OCI-LY3 (cell line): ENCODE data around the gene SLC22A3.

Source experiments
- H2AFZ ChIP-seq: fragments of 200-600, 300-600 bp; shearing (Covaris generic); 2 replicates; pipeline ENCODE4 v1.6.0; 2014; ENCODE audit warnings: antibody characterized with exemption, low read depth, low read length
- H3K27ac ChIP-seq: fragments of 200-600, 300-600 bp; sonication (generic); 2 replicates; pipeline ENCODE4 v1.5.1; 2014; ENCODE audit warnings: mild to moderate bottlenecking, low read length, moderate library complexity, mixed read lengths
- H3K27me3 ChIP-seq: fragments of 200-600, 300-600 bp; sonication (generic); 2 replicates; pipeline ENCODE4 v1.6.1; 2014; ENCODE audit warnings: low read depth, low read length, mixed read lengths
- H3K36me3 ChIP-seq: fragments of 200-600, 300-600 bp; sonication (generic); replicated peaks from 2 replicates; pipeline ENCODE3; 2014; ENCODE audit warnings: low read depth, low read length, mixed read lengths
- H3K4me1 ChIP-seq: fragments of 300-600, 200-600 bp; sonication (generic); 2 replicates; pipeline ENCODE4 v1.6.1; 2014; ENCODE audit warnings: low read length, mixed read lengths
- H3K4me2 ChIP-seq: fragments of 200-600, 300-600 bp; sonication (generic); 2 replicates; pipeline ENCODE4 v1.6.1; 2014; ENCODE audit warnings: low read length, mixed read lengths
- H3K4me3 ChIP-seq: fragments of 300-600, 200-600 bp; sonication (generic); 2 replicates; pipeline ENCODE4 v1.5.1; 2014; ENCODE audit warnings: antibody characterized with exemption, mild to moderate bottlenecking, low read length, moderate library complexity
- H3K79me2 ChIP-seq: fragments of 300-600, 200-600 bp; shearing (Covaris generic); 2 replicates; pipeline ENCODE4 v1.6.1; 2014; ENCODE audit warnings: mild to moderate bottlenecking, low read length, mixed read lengths
- H3K9ac ChIP-seq: fragments of 300-600, 200-600 bp; shearing (Covaris generic); 2 replicates; pipeline ENCODE4 v1.6.0; 2014; ENCODE audit warnings: mild to moderate bottlenecking, low read length, moderate library complexity
- H3K9me3 ChIP-seq: fragments of 200-600, 300-600 bp; shearing (Covaris generic); 2 replicates; pipeline ENCODE4 v1.6.1; 2014; ENCODE audit warnings: low read length, mixed read lengths; ENCODE audit not compliant: insufficient read depth
- H4K20me1 ChIP-seq: fragments of 200-600, 300-600 bp; sonication (generic); 2 replicates; pipeline ENCODE4 v1.6.1; 2016; ENCODE audit warnings: low read length, mixed read lengths; ENCODE audit not compliant: insufficient read depth
- EZH2phosphoT487 ChIP-seq: fragments of 200-600 bp; shearing (Covaris generic); IDR thresholded peaks from 2 replicates; pipeline ENCODE4 v1.6.1; 2018; ENCODE audit warnings: antibody characterized with exemption, mixed run types, low read depth
- TF ChIP-seq, protein P1 (sequence below): fragments of 200-600, 300-600 bp; sonication (generic); IDR thresholded peaks from 2 replicates; pipeline ENCODE4 v1.5.1; 2014; ENCODE audit warnings: antibody characterized with exemption, low read length, low read depth

Gene SLC22A3

DNA sequence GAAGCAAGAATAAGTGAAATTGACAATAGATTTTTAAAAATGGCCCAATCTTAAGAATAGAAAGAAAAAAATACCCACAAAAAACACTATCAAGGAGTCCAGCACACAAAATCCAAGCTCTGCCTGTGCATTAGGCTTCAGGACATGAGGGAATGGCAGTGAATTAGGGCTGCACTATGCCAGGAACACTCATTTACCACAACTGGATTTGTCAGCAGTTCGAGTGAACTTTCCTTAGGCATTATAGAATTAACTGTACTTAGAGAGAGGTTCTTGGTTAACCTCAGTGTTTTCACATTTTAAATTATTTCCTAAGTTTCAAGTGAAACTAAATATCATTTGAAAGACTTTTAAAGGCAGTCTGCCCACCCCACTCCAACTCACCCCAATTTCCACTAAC is 34.8 kb downstream of the SLC22A3 start:
- H3K9me3 ChIP-seq: no peaks in the 10 kb centered on the region

DNA sequence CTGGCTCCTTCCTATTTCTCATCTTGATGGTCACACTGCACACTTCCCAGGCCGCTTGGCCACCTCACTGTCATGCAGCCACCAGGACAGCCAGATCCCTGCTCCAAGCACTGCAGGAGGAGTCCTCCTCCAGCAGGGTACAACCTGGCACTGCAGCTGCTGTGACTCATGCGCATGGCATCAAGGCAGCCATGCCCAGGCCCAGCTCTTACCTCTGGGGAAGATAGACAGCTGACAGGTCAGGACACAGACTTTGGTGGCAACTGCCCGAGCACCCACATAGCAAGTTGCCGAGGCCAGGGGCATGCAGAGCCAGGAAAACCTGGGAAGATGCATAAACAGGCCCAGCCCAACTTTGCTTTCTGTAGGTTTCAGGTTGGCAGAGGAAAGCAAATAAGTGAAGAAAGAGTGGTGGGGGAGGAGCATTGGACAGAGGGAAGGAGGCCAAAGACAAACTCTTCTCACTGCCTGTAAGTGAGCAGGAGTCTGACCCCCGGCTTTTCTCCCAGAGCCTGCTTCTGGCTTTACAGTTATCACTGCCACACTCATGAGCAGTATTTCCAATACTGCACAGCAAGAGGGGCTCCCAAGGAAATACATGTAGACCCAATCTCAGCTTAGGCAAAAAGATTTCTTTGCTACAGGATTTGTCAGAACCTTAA is 38.8 kb downstream of the SLC22A3 start:
- Histone ChIP-seq H3K27ac (no peak overlapping the region), H3K9ac (no peak overlapping the region), H2AFZ (no peak overlapping the region), H3K79me2 (no peaks in the 10 kb centered on the region), H4K20me1 (no peaks in the 10 kb centered on the region), H3K27me3 (peaks cover 2% of the 10 kb centered on the region; the same call in 1 of the 2 replicates), H3K36me3 (no peaks in the 10 kb centered on the region), H3K4me1 (no peaks in the 10 kb centered on the region), H3K9me3 (no peaks in the 10 kb centered on the region), H3K4me3 (no peak overlapping the region), H3K4me2 (no peak overlapping the region)
- TF ChIP-seq, protein P1, sequence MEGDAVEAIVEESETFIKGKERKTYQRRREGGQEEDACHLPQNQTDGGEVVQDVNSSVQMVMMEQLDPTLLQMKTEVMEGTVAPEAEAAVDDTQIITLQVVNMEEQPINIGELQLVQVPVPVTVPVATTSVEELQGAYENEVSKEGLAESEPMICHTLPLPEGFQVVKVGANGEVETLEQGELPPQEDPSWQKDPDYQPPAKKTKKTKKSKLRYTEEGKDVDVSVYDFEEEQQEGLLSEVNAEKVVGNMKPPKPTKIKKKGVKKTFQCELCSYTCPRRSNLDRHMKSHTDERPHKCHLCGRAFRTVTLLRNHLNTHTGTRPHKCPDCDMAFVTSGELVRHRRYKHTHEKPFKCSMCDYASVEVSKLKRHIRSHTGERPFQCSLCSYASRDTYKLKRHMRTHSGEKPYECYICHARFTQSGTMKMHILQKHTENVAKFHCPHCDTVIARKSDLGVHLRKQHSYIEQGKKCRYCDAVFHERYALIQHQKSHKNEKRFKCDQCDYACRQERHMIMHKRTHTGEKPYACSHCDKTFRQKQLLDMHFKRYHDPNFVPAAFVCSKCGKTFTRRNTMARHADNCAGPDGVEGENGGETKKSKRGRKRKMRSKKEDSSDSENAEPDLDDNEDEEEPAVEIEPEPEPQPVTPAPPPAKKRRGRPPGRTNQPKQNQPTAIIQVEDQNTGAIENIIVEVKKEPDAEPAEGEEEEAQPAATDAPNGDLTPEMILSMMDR: no peak
- no peak for TF ChIP-seq EZH2phosphoT487

More for the DNA sequence above, 34.8 kb downstream of the SLC22A3 start:
- H4K20me1 ChIP-seq: no peaks in the 10 kb centered on the region
- H3K27ac ChIP-seq: no peak overlapping the region
- TF ChIP-seq EZH2phosphoT487: no peak
- TF ChIP-seq, protein P1: no peak
- H3K4me1 ChIP-seq: no peaks in the 10 kb centered on the region
- no peaks in the 10 kb centered on the region for H3K36me3 ChIP-seq
- H2AFZ ChIP-seq: no peak overlapping the region
- 0 out of 2 replicates have a peak, but pooled peaks cover 3% of the 10 kb centered on the region for H3K27me3 ChIP-seq
- H3K4me3 ChIP-seq: no peak overlapping the region
- no peaks in the 10 kb centered on the region for H3K79me2 ChIP-seq
- no peak overlapping the region for H3K9ac ChIP-seq
- no peak overlapping the region for H3K4me2 ChIP-seq

DNA sequence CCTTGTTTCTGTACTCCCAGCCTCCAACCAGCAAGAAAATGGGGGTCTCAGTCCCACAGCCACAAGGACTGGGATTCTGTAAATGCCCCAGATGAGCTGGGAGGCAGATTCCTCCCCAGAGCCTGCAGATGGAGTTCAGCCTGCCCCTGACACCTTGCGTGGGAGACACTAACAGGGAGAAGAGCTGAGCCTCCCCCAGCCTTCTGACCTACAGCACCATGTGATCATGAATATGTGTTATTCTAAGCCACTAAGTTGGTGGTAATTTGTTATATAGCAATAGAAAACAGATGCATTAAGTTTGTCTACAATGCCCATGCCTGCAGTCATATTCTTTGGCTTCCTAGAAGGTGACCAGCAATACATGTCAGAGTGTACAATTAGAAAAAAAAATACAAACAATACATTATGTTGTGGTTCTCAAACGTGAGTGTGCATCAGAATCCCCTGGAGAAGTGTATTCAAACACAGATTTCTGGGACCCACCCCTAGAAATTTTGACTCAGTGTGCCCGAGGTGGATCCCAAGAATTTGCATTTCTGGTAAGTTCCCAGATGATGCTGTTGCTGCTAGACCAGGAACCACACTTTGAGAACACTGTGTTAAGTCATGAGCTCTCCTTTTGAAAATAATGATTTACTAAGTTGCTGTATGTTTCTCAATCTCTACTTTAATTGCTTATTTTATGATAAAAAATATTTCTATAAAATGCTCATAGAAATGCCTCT is 39.9 kb downstream of the SLC22A3 start:
- Histone ChIP-seq H2AFZ (no peak overlapping the region), H3K4me2 (no peak overlapping the region), H3K4me1 (no peaks in the 10 kb centered on the region), H3K36me3 (no peaks in the 10 kb centered on the region), H3K27ac (no peak overlapping the region), H3K9ac (no peak overlapping the region), H3K4me3 (no peak overlapping the region), H3K9me3 (no peaks in the 10 kb centered on the region), H3K27me3 (peaks cover 2% of the 10 kb centered on the region; the same call in 1 of the 2 replicates), H3K79me2 (no peaks in the 10 kb centered on the region), H4K20me1 (no peaks in the 10 kb centered on the region)
- TF ChIP-seq EZH2phosphoT487: no peak
- TF ChIP-seq, protein P1: no peak

DNA sequence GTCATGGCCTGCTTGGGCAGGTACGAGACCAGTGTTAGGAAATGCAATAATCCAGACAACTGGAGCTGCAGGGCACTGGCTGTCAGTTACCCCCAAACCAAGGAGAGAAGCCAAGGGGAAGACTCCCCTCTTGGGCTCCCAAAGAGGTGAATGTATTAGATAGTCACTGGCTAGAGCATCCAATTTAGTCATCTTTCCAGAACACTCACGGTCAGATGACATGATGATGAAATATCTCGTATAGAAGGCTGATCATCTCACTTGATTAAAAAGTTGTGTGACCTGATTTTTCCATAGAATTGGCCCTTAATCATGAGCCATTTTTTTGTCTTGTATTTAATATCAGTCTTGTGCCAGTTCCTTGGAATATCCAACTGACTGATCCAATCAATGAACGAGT is 40.7 kb downstream of the SLC22A3 start:
- TF ChIP-seq, protein P1: no peak
- no peak for TF ChIP-seq EZH2phosphoT487
- Histone ChIP-seq H3K9ac (no peak overlapping the region), H3K9me3 (no peaks in the 10 kb centered on the region), H3K36me3 (no peaks in the 10 kb centered on the region), H3K4me3 (no peak overlapping the region), H3K27ac (no peak overlapping the region), H2AFZ (no peak overlapping the region), H4K20me1 (no peaks in the 10 kb centered on the region), H3K4me2 (no peak overlapping the region), H3K27me3 (peaks cover 2% of the 10 kb centered on the region; the same call in 1 of the 2 replicates), H3K79me2 (no peaks in the 10 kb centered on the region), H3K4me1 (no peaks in the 10 kb centered on the region)
